GM12891 (cell line): ENCODE results near the gene ST7.

Source experiments
- PAX5 ChIP-seq: IDR thresholded peaks from 2 replicates; pipeline ENCODE4 v1.6.1; 2011; ENCODE audit warnings: low read length, moderate library complexity, mild to moderate bottlenecking; ENCODE audit not compliant: insufficient read depth, severe bottlenecking
- POLR2A ChIP-seq: IDR thresholded peaks from 2 replicates; pipeline ENCODE4 v1.6.1; 2011; ENCODE audit warnings: low read depth, low read length, control low read depth
- POLR2AphosphoS5 ChIP-seq: IDR thresholded peaks from 2 replicates; pipeline ENCODE4 v1.6.1; 2011; ENCODE audit warnings: low read depth, low read length, control low read depth
- POU2F2 ChIP-seq: IDR thresholded peaks from 2 replicates; pipeline ENCODE4 v1.6.1; 2011; ENCODE audit warnings: low read depth, mild to moderate bottlenecking, control low read depth, low read length, moderate library complexity
- SPI1 ChIP-seq: IDR thresholded peaks from 2 replicates; pipeline ENCODE4 v1.6.1; 2011; ENCODE audit warnings: low read depth, low read length, control low read depth
- TAF1 ChIP-seq: IDR thresholded peaks from 2 replicates; pipeline ENCODE4 v1.6.1; 2011; ENCODE audit warnings: low read depth, low read length, control low read depth

GRCh38 chr7:117008886-117009531, 55.7 kb downstream of the ST7 start:
- TF ChIP-seq POLR2A (no peak), POLR2AphosphoS5 (no peak), TAF1 (no peak), PAX5 (no peak), POU2F2 (no peak), SPI1 (no peak)
